Activated CD8-positive, alpha-beta memory T cell treated with anti-CD3 and anti-CD28 coated beads, Interleukin-2, amount 50 U/mL, for 4 hours (primary cell): ENCODE results near the gene QSOX2.

Experiments
- DNase-seq: peaks from one replicate; pipeline ENCODE4 v3.0.0-alpha.2; 2020

QSOX2 gene, protein sequence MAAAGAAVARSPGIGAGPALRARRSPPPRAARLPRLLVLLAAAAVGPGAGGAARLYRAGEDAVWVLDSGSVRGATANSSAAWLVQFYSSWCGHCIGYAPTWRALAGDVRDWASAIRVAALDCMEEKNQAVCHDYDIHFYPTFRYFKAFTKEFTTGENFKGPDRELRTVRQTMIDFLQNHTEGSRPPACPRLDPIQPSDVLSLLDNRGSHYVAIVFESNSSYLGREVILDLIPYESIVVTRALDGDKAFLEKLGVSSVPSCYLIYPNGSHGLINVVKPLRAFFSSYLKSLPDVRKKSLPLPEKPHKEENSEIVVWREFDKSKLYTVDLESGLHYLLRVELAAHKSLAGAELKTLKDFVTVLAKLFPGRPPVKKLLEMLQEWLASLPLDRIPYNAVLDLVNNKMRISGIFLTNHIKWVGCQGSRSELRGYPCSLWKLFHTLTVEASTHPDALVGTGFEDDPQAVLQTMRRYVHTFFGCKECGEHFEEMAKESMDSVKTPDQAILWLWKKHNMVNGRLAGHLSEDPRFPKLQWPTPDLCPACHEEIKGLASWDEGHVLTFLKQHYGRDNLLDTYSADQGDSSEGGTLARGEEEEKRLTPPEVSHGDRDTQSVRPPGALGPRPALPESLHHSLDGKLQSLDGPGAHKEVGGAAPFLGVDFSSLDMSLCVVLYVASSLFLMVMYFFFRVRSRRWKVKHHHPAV

DNA sequence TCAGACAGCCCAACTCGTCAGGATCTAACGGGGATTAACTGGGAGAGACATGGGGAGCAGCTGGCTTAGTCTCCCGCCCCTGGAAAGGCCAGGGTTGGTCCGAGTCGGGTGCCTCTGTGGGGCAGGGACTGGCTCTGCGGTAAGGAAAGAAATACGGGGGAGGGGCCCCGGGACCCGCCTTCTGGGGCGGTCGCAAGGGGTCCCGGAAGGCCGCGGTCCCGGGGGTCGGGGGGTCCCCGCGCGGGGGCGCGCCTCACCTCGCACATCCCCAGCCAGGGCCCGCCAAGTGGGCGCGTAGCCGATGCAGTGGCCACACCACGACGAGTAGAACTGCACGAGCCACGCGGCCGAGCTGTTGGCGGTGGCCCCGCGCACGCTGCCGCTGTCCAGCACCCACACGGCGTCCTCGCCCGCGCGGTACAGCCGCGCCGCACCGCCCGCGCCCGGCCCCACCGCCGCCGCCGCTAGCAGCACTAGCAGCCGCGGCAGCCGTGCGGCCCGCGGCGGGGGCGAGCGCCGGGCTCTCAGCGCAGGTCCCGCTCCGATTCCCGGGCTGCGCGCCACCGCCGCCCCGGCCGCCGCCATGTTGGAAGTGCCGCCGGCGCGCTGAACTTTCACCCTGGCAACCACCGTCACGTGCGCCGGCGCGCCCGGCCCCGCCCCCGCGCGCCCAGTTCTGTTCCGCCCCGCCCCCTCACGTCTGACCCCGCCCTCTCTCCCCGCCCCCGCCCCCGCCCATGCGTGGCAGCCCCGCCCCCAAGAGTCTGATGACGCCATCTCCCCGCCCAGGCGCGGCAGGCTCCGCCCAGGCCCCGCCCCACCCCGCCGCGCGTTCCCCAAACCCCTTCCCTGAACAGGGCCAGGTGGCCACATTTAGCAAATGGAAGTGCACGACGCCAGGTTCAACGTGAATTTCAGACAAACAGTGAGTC lies at the start of gene QSOX2:
Gene QSOX2 (minus strand): TSS at position 594 of the 932 bp plus-strand sequence. CDS start 9 bp downstream, at position 585.
- DNase-seq = peak; percentile 83

DNA sequence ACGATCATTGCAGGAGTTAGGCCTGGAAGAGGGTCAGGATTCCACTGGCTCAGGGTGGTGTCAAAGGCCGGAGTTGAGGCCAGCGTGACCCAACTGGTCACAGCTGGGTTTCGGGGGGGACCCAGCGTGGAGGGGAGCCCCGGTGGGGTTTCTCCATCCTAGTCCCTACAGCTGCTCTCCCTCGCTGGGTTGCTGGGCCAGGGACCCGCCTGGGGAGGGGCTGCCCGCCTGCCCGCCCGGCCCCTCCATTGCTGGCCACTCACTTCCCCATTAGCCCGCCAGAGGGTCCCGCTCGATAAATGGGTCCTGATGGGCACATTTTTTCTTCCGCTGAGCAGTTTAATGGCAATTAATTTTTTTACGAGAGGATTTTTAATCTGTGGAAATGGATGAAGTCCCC lies 49.4 kb upstream of the QSOX2 start:
- DNase-seq = no peak

DNA sequence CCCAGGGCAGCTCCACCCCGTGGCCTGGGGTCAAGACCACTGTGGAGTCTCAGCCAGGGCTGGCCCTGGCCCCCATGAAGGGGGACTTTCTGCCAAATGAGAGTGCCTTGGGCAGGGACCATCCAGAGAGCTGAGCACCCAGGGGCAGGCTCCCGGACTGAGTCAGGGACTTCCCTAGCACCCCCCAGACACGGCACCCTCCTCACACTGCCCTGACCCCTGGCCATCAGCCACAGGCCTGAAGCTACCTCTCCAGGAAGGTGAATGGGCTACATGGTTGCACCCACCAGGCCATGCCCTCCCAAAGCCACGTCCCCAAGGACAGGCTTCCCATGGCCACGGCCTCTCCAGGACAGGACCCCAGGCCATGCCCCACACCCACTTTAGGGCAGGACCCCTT lies 48.8 kb upstream of the QSOX2 start:
- no peak for DNase-seq

DNA sequence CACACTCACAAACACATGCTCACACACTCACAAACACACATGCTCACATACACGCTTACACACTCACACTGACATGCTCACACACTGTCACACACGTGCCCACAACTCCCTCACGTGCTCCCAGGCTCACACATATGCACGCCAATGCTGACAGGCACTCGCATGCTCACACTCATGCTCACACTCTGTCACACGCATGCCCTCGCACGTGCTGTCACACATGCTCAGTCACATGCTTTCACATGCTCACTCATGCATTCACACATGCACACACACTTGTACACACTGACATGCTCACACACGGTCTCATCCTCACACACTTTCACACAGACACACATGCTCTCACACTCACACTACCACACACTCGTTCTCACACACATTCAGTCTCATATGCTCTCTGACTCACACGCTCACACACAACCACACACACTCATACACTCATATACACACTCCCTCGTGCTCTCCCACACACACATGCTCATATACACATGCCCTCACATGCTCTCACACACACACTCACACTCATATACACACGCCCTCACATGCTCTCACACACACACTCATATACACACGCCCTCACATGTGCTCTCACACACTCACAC lies 48.0 kb upstream of the QSOX2 start:
- DNase-seq = no peak

DNA sequence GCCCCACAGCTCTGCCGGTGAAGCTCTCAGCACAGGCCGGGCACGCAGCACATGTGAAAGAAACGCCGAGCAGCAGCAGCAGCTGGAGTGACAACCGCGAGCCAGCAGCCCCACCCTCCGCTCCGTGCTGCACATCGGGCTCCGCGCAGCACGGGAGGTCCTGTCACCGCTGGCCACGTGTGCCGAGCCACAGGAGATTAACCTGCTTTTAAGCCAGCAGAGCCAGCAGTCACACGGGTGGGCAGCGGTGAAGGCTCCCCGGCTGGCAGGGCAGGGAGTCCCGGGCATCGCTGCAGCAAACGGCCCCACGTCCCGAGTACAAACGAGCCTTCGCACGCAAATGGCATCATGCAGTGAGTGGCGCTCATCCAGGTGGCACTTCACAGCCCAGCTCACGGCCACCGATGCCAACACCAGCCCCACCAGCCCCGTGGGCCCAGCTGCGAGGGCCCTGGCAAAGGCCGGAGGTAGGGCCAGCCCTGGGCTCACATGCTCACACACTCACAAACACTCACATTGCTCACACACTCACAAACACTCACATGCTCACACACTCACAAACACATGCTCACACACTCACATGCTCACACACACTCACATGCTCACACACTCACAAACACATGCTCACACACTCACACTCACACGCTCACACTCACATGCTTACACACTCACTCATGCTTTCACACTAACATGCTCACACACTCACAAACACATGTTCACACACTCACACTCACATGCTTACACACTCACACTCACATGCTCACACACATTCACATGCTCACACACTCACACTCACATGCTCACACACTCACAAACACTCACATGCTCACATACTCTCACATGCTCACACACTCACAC lies 47.2 kb upstream of the QSOX2 start:
- DNase-seq = no peak

DNA sequence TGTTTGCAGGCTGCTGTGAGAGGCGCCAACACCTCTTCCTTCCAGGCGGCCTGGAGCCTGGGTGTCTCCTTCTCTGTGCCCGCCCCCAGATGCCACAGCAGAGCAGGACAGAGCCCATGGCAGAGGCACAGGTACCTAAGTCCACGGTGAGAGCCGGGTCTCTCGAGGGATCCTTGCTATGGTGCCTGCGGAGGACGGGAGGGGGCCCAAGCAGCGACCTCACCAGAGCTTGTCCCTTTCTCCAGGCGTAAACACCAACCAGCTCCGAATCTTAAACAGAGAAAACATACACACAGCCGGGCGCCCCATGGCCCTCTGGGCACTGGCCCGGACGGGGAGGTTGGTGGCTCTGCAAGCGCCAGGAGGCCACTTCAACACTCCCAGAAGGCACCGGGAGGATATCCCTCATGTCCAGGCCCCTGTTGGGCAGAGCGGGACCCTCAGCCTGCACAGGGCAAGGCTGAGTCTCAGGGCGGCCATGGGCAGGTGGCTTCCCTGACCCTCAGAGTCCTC lies 46.5 kb upstream of the QSOX2 start:
- no peak for DNase-seq

DNA sequence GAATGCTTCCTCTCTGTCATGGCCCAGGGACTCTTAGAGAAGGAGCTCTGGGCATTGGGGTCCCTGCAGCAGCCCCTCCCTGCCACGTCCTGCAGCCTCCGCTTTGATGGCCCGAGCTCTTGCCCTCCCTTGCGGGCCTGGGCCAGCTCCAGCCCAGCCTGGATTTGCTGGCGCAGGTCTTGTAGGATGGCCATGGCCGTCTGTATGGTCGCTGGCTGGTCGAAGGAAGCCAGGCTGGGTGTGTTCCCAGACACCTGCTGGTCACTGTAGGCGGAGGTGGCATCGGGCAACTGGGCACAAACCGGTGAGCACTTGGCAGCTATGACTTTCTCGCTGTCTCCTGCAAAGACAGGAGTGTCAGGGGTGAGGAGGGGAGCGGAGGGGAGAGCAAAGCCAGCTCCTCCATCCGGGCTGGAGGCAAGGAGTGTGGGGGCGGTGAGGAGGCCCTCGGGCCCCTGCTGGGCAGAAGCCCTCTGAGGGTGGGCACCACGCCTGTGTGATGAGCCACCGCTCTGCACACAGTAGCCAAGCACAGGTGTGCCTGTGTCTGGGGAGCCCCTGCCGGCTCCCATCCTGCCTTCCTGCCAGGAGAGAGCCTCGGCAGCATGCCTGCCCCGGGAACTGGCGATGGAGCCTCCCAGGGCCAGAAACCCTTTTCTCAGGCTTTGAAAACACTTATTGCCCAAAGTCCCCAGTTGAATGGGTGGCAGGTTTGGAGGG lies 45.9 kb upstream of the QSOX2 start:
- DNase-seq = no peak

DNA sequence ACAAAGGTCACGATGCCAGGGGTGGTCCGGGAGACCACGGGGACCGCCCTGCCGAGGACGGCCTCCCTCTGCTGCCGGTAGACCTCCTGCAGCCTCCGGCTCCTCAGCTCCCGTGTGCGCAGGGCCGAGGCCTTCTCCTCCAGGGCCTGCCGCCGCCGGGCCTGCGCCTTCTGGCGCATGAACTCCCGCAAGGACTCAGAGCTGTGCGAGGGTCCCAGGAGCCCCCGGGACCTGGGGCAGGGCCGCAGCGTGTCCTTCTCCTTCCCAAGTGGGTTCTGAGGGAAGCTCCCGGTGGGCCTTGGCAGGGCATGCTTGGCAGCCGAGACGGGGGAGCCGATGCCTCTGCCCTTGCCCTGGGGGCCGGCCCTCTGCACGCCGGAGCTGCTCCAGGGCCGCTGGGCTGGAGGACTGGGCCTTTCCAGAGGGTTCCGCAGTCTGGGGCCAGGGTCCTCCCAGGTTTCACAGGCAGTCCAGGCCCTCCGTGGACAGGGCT lies 44.9 kb upstream of the QSOX2 start:
- DNase-seq = no peak

DNA sequence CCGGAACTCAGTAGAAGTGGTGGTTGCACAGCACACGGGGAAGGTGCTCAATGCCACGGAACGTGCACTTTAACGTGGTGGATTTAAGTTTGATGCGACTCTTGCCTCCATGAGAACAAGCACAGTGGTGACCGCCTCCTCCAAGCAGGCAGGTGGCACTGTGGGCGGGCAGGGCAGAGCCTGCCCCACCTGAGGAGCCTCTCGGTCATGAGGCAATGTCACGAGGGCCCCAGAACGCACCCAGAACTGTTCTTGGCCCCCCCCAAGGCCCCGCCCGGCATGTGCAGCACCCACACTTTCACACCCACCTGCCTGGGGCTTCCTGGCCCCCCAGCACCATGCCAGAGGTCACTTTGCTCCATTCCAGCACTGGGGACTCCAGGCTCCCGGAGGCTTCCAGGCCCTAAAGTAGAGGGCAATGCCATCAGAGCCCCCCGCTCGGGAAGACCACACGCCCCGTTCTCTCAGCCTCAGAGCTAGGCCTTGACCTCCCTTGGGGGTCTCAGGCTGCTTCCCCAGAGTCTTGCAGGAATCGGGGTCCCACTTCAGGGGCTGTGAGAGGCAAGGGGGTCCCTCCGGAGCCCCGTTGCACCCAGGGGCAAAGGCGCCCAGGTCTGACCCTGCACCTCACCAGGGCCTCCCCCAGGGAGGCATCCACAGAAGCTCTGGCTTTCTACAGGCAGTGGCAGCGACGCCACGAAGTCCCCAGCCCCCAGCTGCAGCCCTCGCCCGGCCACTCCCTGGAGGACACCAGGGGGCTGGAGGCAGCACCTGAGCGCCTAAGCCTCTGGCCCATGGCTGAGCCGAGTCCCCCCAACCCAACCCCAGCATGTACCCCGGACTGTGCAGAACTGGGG lies 44.3 kb upstream of the QSOX2 start:
- no peak for DNase-seq

DNA sequence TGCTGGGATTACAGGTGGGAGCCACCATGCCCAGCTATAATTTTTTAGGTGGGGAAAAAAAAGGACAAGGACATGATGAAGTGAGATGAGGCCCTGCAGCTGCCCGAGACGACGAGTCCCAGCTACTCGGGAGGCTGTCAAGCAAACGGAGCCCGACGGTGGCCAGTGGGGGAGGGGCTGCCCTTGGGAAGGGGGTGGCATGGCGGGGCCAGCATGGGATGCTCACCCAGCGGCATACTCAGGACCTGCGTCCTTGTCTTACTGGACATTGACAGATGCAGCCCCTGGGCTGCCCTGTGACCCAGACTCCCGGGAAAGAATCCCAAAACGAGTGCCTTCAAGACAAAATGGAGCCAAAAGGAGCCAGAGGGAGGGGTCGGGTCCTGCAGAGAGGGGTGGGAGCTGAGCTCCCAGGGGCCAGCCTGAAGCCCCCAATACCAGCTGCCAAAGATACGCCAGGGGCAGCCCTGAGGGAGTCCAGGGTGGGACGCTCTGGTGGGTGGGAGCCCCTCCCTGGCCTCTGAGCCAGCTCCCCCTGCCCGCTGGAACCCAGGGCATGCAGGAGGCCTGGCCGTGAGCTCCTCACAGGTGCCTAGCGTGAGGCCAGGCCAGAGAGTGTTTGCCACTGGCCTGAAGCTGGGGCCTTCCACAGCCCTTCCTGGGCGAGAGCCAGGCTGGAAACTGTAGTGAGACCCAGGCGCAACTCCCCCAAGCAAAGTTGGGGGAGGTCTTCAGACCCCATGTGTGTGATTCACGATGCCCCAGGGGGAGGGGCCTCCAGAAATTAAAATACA lies 42.5 kb upstream of the QSOX2 start:
- no peak for DNase-seq

DNA sequence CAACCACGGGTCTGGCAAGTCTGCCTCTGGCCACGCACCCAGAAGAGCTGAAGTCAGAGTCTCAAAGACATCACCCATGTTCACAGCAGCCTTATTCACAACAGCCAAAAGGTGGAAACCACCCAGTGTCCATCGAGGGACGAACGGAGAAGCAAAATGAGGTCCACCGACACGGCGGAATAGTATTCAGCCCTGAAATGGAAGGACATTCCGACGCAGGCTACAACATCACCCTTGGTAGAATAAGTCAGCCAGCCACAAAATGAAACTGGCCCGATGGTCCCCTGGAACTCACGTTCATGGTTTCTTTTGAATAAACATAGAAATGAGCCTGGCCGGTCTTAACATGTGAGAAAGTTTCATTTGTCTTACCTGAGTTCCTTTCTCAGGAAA lies 41.4 kb upstream of the QSOX2 start:
- no peak for DNase-seq

DNA sequence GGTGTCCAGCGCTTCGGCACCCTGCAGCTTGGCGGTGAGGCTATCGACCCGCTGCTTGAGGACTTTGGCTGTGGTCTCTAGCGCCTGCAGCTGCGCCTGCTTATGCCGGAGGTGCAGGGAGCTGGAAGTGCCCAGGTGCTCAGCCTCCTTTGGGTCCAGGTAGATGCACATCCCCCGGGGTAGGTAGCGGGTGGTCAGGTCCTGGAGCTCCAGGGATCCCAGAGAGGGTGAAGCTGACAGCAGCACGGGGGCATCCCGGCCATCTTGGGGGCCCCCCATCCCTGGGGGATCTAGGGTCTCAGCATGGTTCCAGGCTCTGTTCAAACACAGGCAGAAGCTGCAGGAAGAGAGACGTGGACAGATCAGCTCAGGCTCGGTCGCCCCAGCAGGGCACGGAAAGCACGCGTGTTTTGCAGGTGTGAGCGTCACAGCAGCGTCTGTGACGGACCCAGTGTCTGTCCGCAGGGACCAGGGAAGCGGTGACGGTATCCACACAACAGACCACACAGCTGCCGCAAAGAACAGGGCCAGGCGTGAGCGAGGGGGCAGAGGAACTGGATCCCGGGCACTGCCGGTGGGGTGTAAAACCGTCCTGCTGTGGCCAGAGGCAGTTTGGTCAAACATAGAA lies 40.9 kb upstream of the QSOX2 start:
- no peak for DNase-seq

DNA sequence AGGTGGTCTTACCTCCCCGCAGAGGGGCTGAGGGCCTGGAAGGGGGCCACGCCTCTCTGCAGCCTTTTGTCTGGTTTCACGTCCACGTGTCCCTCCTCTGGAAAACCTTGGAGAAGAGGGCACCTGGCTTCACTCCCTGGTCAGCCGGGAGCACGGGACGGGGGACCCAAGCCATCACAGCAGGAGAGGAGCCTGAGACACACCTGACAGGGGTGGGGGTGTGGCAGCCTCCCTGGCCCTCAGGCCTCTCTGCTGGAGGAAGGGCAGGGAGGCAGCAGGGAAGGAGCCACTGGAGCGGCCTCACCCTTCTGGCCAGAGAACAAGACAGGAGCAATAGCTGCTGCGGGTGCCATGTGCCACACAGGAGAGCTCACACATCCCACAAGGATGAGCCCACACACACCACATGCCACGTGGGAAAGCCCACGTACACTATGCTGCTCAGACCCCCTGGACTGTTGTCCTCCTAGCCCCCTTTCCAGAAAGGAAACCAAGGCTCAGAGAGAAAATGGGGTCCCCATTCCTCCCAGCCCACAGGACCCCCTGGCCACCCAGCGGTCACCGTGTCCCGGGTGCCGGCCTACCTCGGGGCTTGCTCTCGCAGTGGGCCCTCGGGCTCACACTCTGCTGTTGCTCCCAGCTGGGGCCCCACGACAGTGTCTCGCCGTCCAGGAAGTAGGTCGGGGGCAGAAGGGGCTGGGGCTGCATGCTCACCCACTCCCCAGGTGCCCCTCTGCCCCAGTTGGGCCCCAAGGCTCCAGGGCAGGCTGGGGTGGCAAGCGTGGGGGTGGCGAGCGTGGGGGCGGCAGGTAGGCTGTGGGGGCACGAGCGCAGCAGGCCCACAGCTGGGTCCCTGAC lies 40.1 kb upstream of the QSOX2 start:
- DNase-seq = no peak

DNA sequence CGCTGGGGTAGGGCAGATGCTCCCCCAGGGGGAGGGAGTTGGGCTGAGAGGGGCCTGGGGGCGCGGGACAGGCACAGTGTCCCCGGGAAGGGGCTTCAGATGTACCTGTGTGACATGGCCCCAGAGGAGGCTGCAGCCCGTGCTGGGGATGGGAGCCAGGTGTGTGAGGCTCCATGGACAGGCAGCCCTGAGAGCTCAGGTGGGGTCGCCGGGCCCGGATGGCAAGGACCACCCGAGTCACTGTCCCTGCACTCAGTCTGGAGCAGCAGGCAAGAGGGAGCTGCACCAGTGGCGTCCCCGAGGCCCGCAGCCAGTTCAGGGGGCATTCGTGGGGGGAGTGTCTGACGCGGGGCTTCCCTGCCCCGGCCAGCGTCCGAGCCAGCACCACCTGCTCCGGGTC lies 39.3 kb upstream of the QSOX2 start:
- no peak for DNase-seq

DNA sequence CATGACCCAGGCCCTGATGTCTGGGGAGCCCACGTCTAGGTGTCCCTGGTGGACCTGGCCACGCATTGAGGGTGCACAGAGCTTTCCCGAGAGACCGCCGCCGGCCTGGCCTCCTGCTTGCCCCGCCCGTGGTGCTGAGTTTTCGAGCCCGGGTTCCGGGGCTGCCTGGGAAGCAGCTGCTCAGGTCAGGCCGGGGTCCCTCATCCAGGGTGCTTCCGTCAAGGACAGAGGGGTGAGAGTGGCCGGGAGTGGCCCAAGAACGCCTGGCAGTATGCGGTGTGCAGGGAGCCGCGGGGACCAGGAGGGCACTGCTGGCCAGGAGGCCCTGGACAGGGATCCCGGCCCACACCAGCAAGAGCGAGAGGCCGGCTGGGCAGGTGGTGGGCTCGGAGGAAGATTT lies 38.7 kb upstream of the QSOX2 start:
- DNase-seq = no peak

DNA sequence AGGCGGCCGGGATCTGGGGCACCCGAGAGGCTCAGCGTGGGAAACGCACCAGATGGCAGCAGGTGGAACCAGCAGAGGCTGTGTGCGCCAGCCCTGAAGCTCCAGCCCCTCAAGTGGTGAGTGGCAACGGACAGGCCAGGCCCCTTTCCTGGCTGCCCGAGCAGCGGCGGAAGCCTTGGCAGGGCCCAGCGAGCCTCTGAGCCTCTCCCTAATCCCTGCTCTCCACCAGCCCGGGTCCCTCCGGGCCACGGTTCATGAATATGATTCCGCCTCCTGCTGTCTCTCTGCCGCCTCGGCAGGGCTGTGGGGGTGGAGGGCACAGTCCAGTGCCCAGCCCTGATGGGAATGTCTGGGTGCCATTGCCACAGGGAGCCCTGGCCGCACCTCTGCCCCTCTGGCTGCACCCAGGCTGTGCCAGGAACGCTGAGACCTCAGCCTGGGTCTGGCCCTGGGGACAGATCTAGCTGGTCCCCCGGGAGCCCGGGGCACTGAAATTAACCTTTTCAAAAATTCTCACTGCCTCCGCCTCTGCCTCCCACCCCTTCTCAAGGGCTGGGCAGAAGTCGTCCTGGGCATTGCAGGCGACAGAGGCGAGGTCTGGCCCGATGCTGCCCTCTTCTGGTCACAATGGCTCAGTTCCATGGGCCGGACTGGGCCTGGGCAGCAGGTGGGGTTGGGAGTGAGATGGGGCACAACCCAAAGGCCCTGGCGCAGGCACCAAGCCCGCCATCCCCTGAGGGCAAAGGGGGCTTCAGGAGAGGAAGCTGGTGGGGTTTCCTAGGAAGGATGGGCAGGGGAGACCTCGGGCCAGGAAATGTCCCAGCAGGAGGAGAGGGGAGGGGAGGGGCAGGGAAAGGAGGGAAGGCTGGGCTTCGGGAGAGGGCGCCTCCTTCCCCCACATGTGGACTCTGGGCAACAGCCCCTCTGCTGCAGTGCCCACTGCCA lies 38.0 kb upstream of the QSOX2 start:
- peak; percentile 73 for DNase-seq
